ENCODE results near the gene CBY3. TPM values are rescaled to one million over a fixed set of nuclear protein-coding genes. Genes with fewer than 3 reads are reported as not detected.
"Not testable (repeated sequence)": the region's sequence is repeated elsewhere in the genome, so short reads cannot be mapped to it uniquely, and the experiment has no call there.

The CBY3 gene
- polyA plus RNA-seq, 1 donor (not counting 4 experiments of a cell fraction or from before 2014, with no cell fraction given): not detected

GRCh38 chr5:179698935-179699615 lies 18.2 kb upstream of the CBY3 start, which contains the start of gene CANX:
Gene CANX (plus strand): TSS chr5:179698967. CDS start chr5:179705682, 6,715 bp downstream.
- Histone ChIP-seq H3K4me1 (ENCODE audit: control insufficient read depth, extremely low read depth, insufficient read depth, low read length) (peaks cover 9% of the 10 kb centered on the region), H3K9me3 (ENCODE audit: control insufficient read depth, low read depth, low read length) (no peaks in the 10 kb centered on the region), H3K36me3 (ENCODE audit: control insufficient read depth in 2 of 2, extremely low read depth in 1 of 2, insufficient read depth in 2 of 2, low read length in 2 of 2) (peaks cover 11 to 14% of the 10 kb centered on the region in 2 experiments), H3K4me3 (ENCODE audit: control insufficient read depth in 2 of 3, extremely low read depth in 1 of 3, insufficient read depth in 2 of 3, low read depth in 1 of 3, low read length in 3 of 3) (peak within 1 kb of the TSS; percentile 62 to 100 (median 99)), H3K27ac (ENCODE audit: control insufficient read depth, insufficient read depth, low read length) (peak within 1 kb of the TSS; percentile 99), H3K4me2 (ENCODE audit: control insufficient read depth, extremely low read depth, insufficient read depth, low read depth, low read length) (peak within 1 kb of the TSS; percentile 96), H4K20me1 (ENCODE audit: control insufficient read depth, extremely low read depth, insufficient read depth, low read length) (peaks cover 19% of the 10 kb centered on the region), H2AFZ (ENCODE audit: control insufficient read depth, low read length) (peak within 1 kb of the TSS; percentile 93), H3K79me2 (ENCODE audit: control insufficient read depth, insufficient read depth, low read length) (peaks cover 51% of the 10 kb centered on the region), H3K27me3 (ENCODE audit: control insufficient read depth, extremely low read depth, insufficient read depth, low read length) (no peaks in the 10 kb centered on the region), H3K9ac (ENCODE audit: control insufficient read depth, extremely low read depth, insufficient read depth, low read length) (peak within 1 kb of the TSS; percentile 100), H3K9me1 (ENCODE audit: control insufficient read depth, extremely low read depth, insufficient read depth, low read length) (no peaks in the 10 kb centered on the region)
- TF ChIP-seq EZH2 (IDR thresholded peaks at IDR 0.05; ENCODE audit: low read length): no peak
- FAIRE-seq (no peak), DNase-seq (ENCODE audit: low read depth, low spot score) (no peak)
- dilution Hi-C loops (cut with MboI; ENCODE audit: extremely low pct_ligation_motif_present, low sequenced_read_pairs): no loop called here

GRCh38 chr5:179697993-179698934 lies 17.4 kb upstream of the CBY3 start:
- dilution Hi-C loops (cut with MboI; ENCODE audit: extremely low pct_ligation_motif_present, low sequenced_read_pairs): no loop called here
- H3K9me1 ChIP-seq (ENCODE audit: control insufficient read depth, extremely low read depth, insufficient read depth, low read length): no peaks in the 10 kb centered on the region

DNA sequence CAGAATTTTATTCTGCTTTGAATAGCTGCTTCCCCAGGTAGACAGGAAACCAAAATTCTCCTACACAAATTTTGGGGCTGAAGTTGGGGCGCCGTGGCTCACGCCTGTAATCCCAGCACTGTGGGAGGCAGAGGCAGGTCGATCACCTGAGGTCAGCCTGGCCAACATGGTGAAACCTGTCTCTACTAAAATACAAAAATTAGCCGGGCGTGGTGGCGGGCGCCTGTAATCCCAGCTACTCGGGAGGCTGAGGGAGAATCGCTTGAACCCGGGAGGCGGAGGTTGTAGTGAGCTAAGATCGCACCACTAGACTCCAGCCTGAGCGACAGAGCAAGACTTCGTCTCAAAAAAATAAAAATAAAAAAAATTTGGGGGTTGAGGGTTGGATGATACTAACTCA lies 16.7 kb upstream of the CBY3 start:
- H3K4me1 ChIP-seq (ENCODE audit: control insufficient read depth, extremely low read depth, insufficient read depth, low read length); H3K36me3 ChIP-seq (ENCODE audit: control insufficient read depth in 2 of 2, extremely low read depth in 1 of 2, insufficient read depth in 2 of 2, low read length in 2 of 2); DNase-seq (ENCODE audit: low read depth, low spot score); dilution Hi-C loops (cut with MboI; ENCODE audit: extremely low pct_ligation_motif_present, low sequenced_read_pairs); FAIRE-seq; H3K9me1 ChIP-seq (ENCODE audit: control insufficient read depth, extremely low read depth, insufficient read depth, low read length); H3K27me3 ChIP-seq (ENCODE audit: control insufficient read depth, extremely low read depth, insufficient read depth, low read length); H3K9me3 ChIP-seq (ENCODE audit: control insufficient read depth, low read depth, low read length): not testable (repeated sequence)
- Histone ChIP-seq H3K79me2 (ENCODE audit: control insufficient read depth, insufficient read depth, low read length) (peaks cover 36% of the 10 kb centered on the region), H3K4me3 (ENCODE audit: control insufficient read depth in 2 of 3, extremely low read depth in 1 of 3, insufficient read depth in 2 of 3, low read depth in 1 of 3, low read length in 3 of 3) (peak overlapping the region in 2 of 3 experiments; percentile 81 to 89), H4K20me1 (ENCODE audit: control insufficient read depth, extremely low read depth, insufficient read depth, low read length) (peaks cover 15% of the 10 kb centered on the region), H3K4me2 (ENCODE audit: control insufficient read depth, extremely low read depth, insufficient read depth, low read depth, low read length) (peak overlapping the region; percentile 94), H3K27ac (ENCODE audit: control insufficient read depth, insufficient read depth, low read length) (peak overlapping the region; percentile 98), H3K9ac (ENCODE audit: control insufficient read depth, extremely low read depth, insufficient read depth, low read length) (peak overlapping the region; percentile 97), H2AFZ (ENCODE audit: control insufficient read depth, low read length) (peak overlapping the region; percentile 93)

More at GRCh38 chr5:179697993-179698934, 17.4 kb upstream of the CBY3 start:
- H3K27me3 ChIP-seq (ENCODE audit: control insufficient read depth, extremely low read depth, insufficient read depth, low read length): no peaks in the 10 kb centered on the region
- peaks cover 43% of the 10 kb centered on the region for H3K79me2 ChIP-seq (ENCODE audit: control insufficient read depth, insufficient read depth, low read length)
- TF ChIP-seq CTCF (optimal IDR thresholded peaks at IDR 0.05 in 1 of 3, IDR thresholded peaks at IDR 0.05 in 1 of 3, conservative IDR thresholded peaks at IDR 0.05 in 1 of 3; ENCODE audit: extremely low read depth in 1 of 3, insufficient read depth in 2 of 3, low read length in 3 of 3): no peak
- no peak for TF ChIP-seq EZH2 (IDR thresholded peaks at IDR 0.05; ENCODE audit: low read length)
- H3K4me3 ChIP-seq (ENCODE audit: control insufficient read depth in 2 of 3, extremely low read depth in 1 of 3, insufficient read depth in 2 of 3, low read depth in 1 of 3, low read length in 3 of 3): peak overlapping the region; percentile 62 to 100 (median 99)
- peaks cover 9% of the 10 kb centered on the region for H3K4me1 ChIP-seq (ENCODE audit: control insufficient read depth, extremely low read depth, insufficient read depth, low read length)
- FAIRE-seq (no peak), DNase-seq (ENCODE audit: low read depth, low spot score) (peak; percentile 95)
- peaks cover 15% of the 10 kb centered on the region for H4K20me1 ChIP-seq (ENCODE audit: control insufficient read depth, extremely low read depth, insufficient read depth, low read length)
- H3K9me3 ChIP-seq (ENCODE audit: control insufficient read depth, low read depth, low read length): no peaks in the 10 kb centered on the region
- H3K36me3 ChIP-seq (ENCODE audit: control insufficient read depth in 2 of 2, extremely low read depth in 1 of 2, insufficient read depth in 2 of 2, low read length in 2 of 2): peaks cover 7 to 10% of the 10 kb centered on the region in 2 experiments
- H3K4me2 ChIP-seq (ENCODE audit: control insufficient read depth, extremely low read depth, insufficient read depth, low read depth, low read length): peak overlapping the region; percentile 94
- H3K27ac ChIP-seq (ENCODE audit: control insufficient read depth, insufficient read depth, low read length): peak overlapping the region; percentile 99
- peak overlapping the region; percentile 93 for H2AFZ ChIP-seq (ENCODE audit: control insufficient read depth, low read length)
- peak overlapping the region; percentile 100 for H3K9ac ChIP-seq (ENCODE audit: control insufficient read depth, extremely low read depth, insufficient read depth, low read length)
